HepG2 (cell line): ENCODE measurements around the gene ARHGAP5. TPM values are rescaled to one million over a fixed set of nuclear protein-coding genes. Genes with fewer than 3 reads are reported as not detected.

Experiments
- ASH2L ChIP-seq: fragments of 300-600, 200-600 bp; sonication (generic); IDR thresholded peaks from 2 replicates; pipeline ENCODE4 v1.7.0; 2017; ENCODE audit warnings: low read depth, mild to moderate bottlenecking, moderate library complexity, mixed read lengths, low read length; ENCODE audit not compliant: insufficient read length
- FOXP1 ChIP-seq, 2 experiments: fragments of 450-650 bp in 1 of 2; IDR thresholded peaks; 2 replicates each; pipeline ENCODE4 v1.6.1; 2017 to 2018; ENCODE audit warnings: antibody characterized with exemption in 1 of 2
- MED1 ChIP-seq: sonication (generic); formaldehyde crosslinking; IDR thresholded peaks from 2 replicates; pipeline ENCODE4 v1.4.0; 2020; ENCODE audit warnings: missing genetic modification reagents
- NR1H2 ChIP-seq: sonication (generic); formaldehyde crosslinking; IDR thresholded peaks from 2 replicates; pipeline ENCODE4 v1.8.1; 2022; ENCODE audit warnings: low read depth, missing genetic modification reagents, borderline replicate concordance
- SP2 ChIP-seq: sonication (generic); formaldehyde crosslinking; IDR thresholded peaks from 2 replicates; pipeline ENCODE4 v1.5.1; 2020; ENCODE audit warnings: mild to moderate bottlenecking, missing genetic modification reagents
- TARDBP ChIP-seq: sonication (generic); formaldehyde crosslinking; IDR thresholded peaks from 2 replicates; pipeline ENCODE4 v1.8.0; 2022; ENCODE audit warnings: mild to moderate bottlenecking, missing genetic modification reagents
- THAP11 ChIP-seq: IDR thresholded peaks from 2 replicates; pipeline ENCODE4 v1.6.1; 2016; ENCODE audit warnings: missing biosample characterization, missing genetic modification reagents
- THAP8 ChIP-seq: sonication (generic); formaldehyde crosslinking; IDR thresholded peaks from 2 replicates; pipeline ENCODE4 v1.5.1; 2020; ENCODE audit warnings: missing genetic modification reagents, mild to moderate bottlenecking, borderline replicate concordance
- ZFY ChIP-seq: sonication (generic); formaldehyde crosslinking; IDR thresholded peaks from 2 replicates; pipeline ENCODE4 v1.4.0; 2020; ENCODE audit warnings: missing genetic modification reagents
- ZHX2 ChIP-seq, 2 experiments: sonication (generic) in 1 of 2; formaldehyde crosslinking in 1 of 2; IDR thresholded peaks; 2 replicates each; pipeline versions ENCODE4 v1.6.1 to v1.9.0; 2014 to 2022; ENCODE audit warnings: antibody characterized with exemption in 1 of 2, borderline replicate concordance in 1 of 2, inconsistent platforms in 1 of 2, low read depth in 1 of 2, missing genetic modification reagents in 1 of 2
- ZMYM2 ChIP-seq: sonication (generic); formaldehyde crosslinking; IDR thresholded peaks from 2 replicates; pipeline ENCODE4 v1.8.0; 2022; ENCODE audit warnings: mild to moderate bottlenecking, missing genetic modification reagents
- ZNF296 ChIP-seq: sonication (generic); formaldehyde crosslinking; conservative IDR thresholded peaks from 2 replicates; pipeline ENCODE4 v1.5.0; 2020; ENCODE audit warnings: mild to moderate bottlenecking, missing genetic modification reagents
- ZNF33B ChIP-seq: sonication (generic); formaldehyde crosslinking; IDR thresholded peaks from 2 replicates; pipeline ENCODE4 v1.5.1; 2020; ENCODE audit warnings: mild to moderate bottlenecking, missing genetic modification reagents
- ZNF383 ChIP-seq: sonication (generic); formaldehyde crosslinking; IDR thresholded peaks from 2 replicates; pipeline ENCODE4 v1.4.0; 2020; ENCODE audit warnings: missing genetic modification reagents, mild to moderate bottlenecking, borderline replicate concordance
- ZNF44 ChIP-seq: sonication (generic); formaldehyde crosslinking; IDR thresholded peaks from 2 replicates; pipeline ENCODE4 v1.5.1; 2020; ENCODE audit warnings: mild to moderate bottlenecking, missing genetic modification reagents
- ZNF451 ChIP-seq: sonication (generic); formaldehyde crosslinking; IDR thresholded peaks from 2 replicates; pipeline ENCODE4 v1.5.0; 2020; ENCODE audit warnings: mild to moderate bottlenecking, missing genetic modification reagents
- ZNF547 ChIP-seq: sonication (generic); formaldehyde crosslinking; IDR thresholded peaks from 2 replicates; pipeline ENCODE4 v1.5.1; 2020; ENCODE audit warnings: mild to moderate bottlenecking, missing genetic modification reagents
- ZNF644 ChIP-seq: IDR thresholded peaks from 2 replicates; pipeline ENCODE4 v1.6.1; 2016; ENCODE audit warnings: low read depth
- ZNF724P ChIP-seq: sonication (generic); formaldehyde crosslinking; IDR thresholded peaks from 2 replicates; pipeline ENCODE4 v1.8.0; 2022; ENCODE audit warnings: missing genetic modification reagents, borderline replicate concordance
- ZNF841 ChIP-seq: sonication (generic); formaldehyde crosslinking; IDR thresholded peaks from 2 replicates; pipeline ENCODE4 v1.8.1; 2023; ENCODE audit warnings: missing genetic modification reagents, borderline replicate concordance
- ZSCAN9 ChIP-seq: IDR thresholded peaks from 2 replicates; pipeline ENCODE4 v1.6.1; 2016; ENCODE audit warnings: borderline replicate concordance
- polyA plus RNA-seq, 8 experiments: library from polyadenylated mRNA; depleted of rRNA in 3 of 8; stranded (reverse) in 7 of 8; unstranded in 1 of 8; fragments of >200 nt; fragmentation: Illumina TruSeq in 4 of 8; extraction: Trizol in 4 of 8; gene quantifications; 2 replicates each; pipeline versions ENCODE4 v1.2.1 to v1.2.3, GENCODE V29; 2011 to 2016; ENCODE audit warnings: low read depth in 4 of 8, missing spikeins in 1 of 8, mixed read lengths in 1 of 8; ENCODE audit not compliant: insufficient read depth in 1 of 8
- total RNA-seq, 5 experiments: library from RNA; depleted of rRNA; stranded (reverse); fragments of >200 nt; fragmentation: Illumina TruSeq; extraction: Trizol; gene quantifications; 2 replicates each; pipeline ENCODE4 v1.2.3, GENCODE V29; 2016; ENCODE audit warnings: low read depth in 1 of 5
- TF ChIP-seq, protein P1 (sequence below): sonication (generic); formaldehyde crosslinking; IDR thresholded peaks from 2 replicates; pipeline ENCODE4 v1.8.0; 2023; ENCODE audit warnings: mild to moderate bottlenecking, missing genetic modification reagents

ARHGAP5 gene
- total and polyA plus RNA-seq, 2 of the 13 experiments (the other 11 are each of a cell fraction or from before 2014, with no cell fraction given) = 33.7 to 144 TPM

GRCh38 chr14:32203928-32204357, 126.8 kb downstream of the ARHGAP5 start (continued):
- TF ChIP-seq, protein P1, sequence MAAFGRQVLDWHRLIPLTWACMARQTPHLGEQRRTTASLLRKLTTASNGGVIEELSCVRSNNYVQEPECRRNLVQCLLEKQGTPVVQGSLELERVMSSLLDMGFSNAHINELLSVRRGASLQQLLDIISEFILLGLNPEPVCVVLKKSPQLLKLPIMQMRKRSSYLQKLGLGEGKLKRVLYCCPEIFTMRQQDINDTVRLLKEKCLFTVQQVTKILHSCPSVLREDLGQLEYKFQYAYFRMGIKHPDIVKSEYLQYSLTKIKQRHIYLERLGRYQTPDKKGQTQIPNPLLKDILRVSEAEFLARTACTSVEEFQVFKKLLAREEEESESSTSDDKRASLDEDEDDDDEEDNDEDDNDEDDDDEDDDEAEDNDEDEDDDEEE (CRISPR knock-in tag) = no peak
- TF ChIP-seq ZNF296 (CRISPR knock-in tag) = no peak
- TF ChIP-seq ZNF383 (CRISPR knock-in tag) = no peak
- no peak for TF ChIP-seq ZSCAN9 (CRISPR knock-in tag)
- TF ChIP-seq THAP8 (CRISPR knock-in tag) = peak; percentile 6; the same call in 1 of the 2 replicates
- TF ChIP-seq ZNF44 (CRISPR knock-in tag) = peak; percentile 20; the same call in 1 of the 2 replicates
- 0 out of 2 replicates have a peak, but pooled peaks have one; percentile 13 for TF ChIP-seq ZHX2 (IDR thresholded peaks at IDR 0.05; ENCODE audit: low read depth)
- no peak for TF ChIP-seq ZHX2 (CRISPR knock-in tag; IDR thresholded peaks at IDR 0.05; ENCODE audit: borderline replicate concordance)
- no peak for TF ChIP-seq NR1H2 (CRISPR knock-in tag)
- TF ChIP-seq ZNF547 (CRISPR knock-in tag) = no peak
- no peak for TF ChIP-seq ZNF841 (CRISPR knock-in tag)
- no peak for TF ChIP-seq ZNF451 (CRISPR knock-in tag)
- TF ChIP-seq ZFY (CRISPR knock-in tag) = no peak
- 0 out of 2 replicates have a peak, but pooled peaks have one; percentile 50 for TF ChIP-seq ZNF724P
- TF ChIP-seq MED1 (CRISPR knock-in tag) = peak; percentile 11; the same call in 1 of the 2 replicates
- no peak for TF ChIP-seq ZNF644 (CRISPR knock-in tag)
- peak; percentile 11; the same call in 1 of the 2 replicates for TF ChIP-seq SP2 (CRISPR knock-in tag)
- TF ChIP-seq ZNF33B = no peak
- no peak for TF ChIP-seq TARDBP (CRISPR knock-in tag)
- peak; percentile 74; the same call in 1 of the 2 replicates for TF ChIP-seq ZMYM2 (CRISPR knock-in tag)
- no peak for TF ChIP-seq THAP11
- TF ChIP-seq ASH2L = no peak
- no peak for TF ChIP-seq FOXP1 (IDR thresholded peaks at IDR 0.05)
- TF ChIP-seq FOXP1 (CRISPR knock-in tag; IDR thresholded peaks at IDR 0.05) = 0 out of 2 replicates have a peak, but pooled peaks have one; percentile 8
